Measurements from ENCODE around the gene RACK1. TPM values are rescaled to one million over a fixed set of nuclear protein-coding genes. Genes with fewer than 3 reads are reported as not detected.
A peak's percentile ranks its signal among the peaks of the same experiment; 100 is the strongest.

Gene RACK1
- total and polyA plus RNA-seq, 2 of the 8 experiments (the other 6 are each of a cell fraction or from before 2014, with no cell fraction given), result 2,589 to 7,971 TPM

GRCh38 chr5:181246276-181247049 lies 2.8 kb upstream of the RACK1 start:
- Histone ChIP-seq H3K79me1 (ENCODE audit: low read depth, low read length) (peaks cover 11% of the 10 kb centered on the region), H2AFZ (ENCODE audit: low read length) (0 out of 2 replicates have a peak overlapping the region, but pooled peaks have one; percentile 52), H3K27me3 (replicated peaks in 1 of 4; ENCODE audit: control insufficient read depth in 3 of 4, extremely low read depth in 1 of 4, insufficient read depth in 3 of 4, low read length in 3 of 4) (no peaks in the 10 kb centered on the region), H3K23me2 (ENCODE audit: low read depth, low read length) (peaks cover 17% of the 10 kb centered on the region), H3K4me3 (ENCODE audit: extremely low read depth in 1 of 4, insufficient read depth in 2 of 4, low read depth in 3 of 4, low read length in 4 of 4) (peak overlapping the region; percentile 76 to 100 (median 86)), H3K14ac (ENCODE audit: insufficient read length) (peak overlapping the region; percentile 99), H2AK5ac (ENCODE audit: low read depth, low read length) (peak overlapping the region; percentile 70; the same call in 1 of the 2 replicates), H3K27ac (ENCODE audit: low read depth, low read length) (peak overlapping the region; percentile 87), H4K20me1 (replicated peaks in 1 of 2; ENCODE audit: control insufficient read depth in 1 of 2, insufficient read depth in 2 of 2, low read length in 2 of 2) (peaks cover 16 to 21% of the 10 kb centered on the region in 2 experiments), H3K9me3 (ENCODE audit: insufficient read depth in 2 of 2, low read depth in 1 of 2, low read length in 1 of 2) (no peaks in the 10 kb centered on the region), H2BK5ac (ENCODE audit: low read depth, low read length) (peak overlapping the region; percentile 92), H3K79me2 (ENCODE audit: control insufficient read depth in 1 of 2, insufficient read depth in 2 of 2, low read length in 2 of 2) (peaks cover 47 to 82% of the 10 kb centered on the region in 2 experiments), H3K4ac (replicated peaks; ENCODE audit: insufficient read length, low read depth, low read length) (peak overlapping the region; percentile 74), H3K56ac (replicated peaks; ENCODE audit: insufficient read length, low read depth, low read length) (peak overlapping the region; percentile 88), H3K36me3 (ENCODE audit: control insufficient read depth in 2 of 4, insufficient read depth in 4 of 4, low read length in 3 of 4) (peaks cover 16 to 52% (median 17%) of the 10 kb centered on the region in 4 experiments), H2BK120ac (replicated peaks; ENCODE audit: low read depth, low read length) (no peak overlapping the region), H4K5ac (ENCODE audit: insufficient read length, low read depth, low read length) (peak overlapping the region; percentile 92), H3K4me2 (ENCODE audit: insufficient read depth in 1 of 2, low read depth in 2 of 2, low read length in 2 of 2) (peak overlapping the region; percentile 95 to 97), H2BK12ac (ENCODE audit: low read depth, low read length) (0 out of 2 replicates have a peak overlapping the region, but pooled peaks have one; percentile 62), H4K8ac (ENCODE audit: extremely low read depth, insufficient read depth, low read length) (peak overlapping the region; percentile 76), H2BK15ac (ENCODE audit: low read length) (0 out of 2 replicates have a peak overlapping the region, but pooled peaks have one; percentile 31), H2BK20ac (ENCODE audit: low read length) (no peak overlapping the region), H3K9ac (replicated peaks in 1 of 4; ENCODE audit: extremely low read depth in 1 of 4, low read depth in 3 of 4, low read length in 3 of 4) (peak overlapping the region; percentile 73 to 97 (median 80)), H3K4me1 (replicated peaks in 1 of 4; ENCODE audit: control insufficient read depth in 3 of 4, insufficient read depth in 4 of 4, low read length in 3 of 4) (peaks cover 8 to 19% (median 13%) of the 10 kb centered on the region in 4 experiments; a peak in 6 of 7 replicates), H3K18ac (ENCODE audit: extremely low read depth, low read length) (peak overlapping the region; percentile 98), H4K91ac (replicated peaks; ENCODE audit: insufficient read length, low read length) (peak overlapping the region; percentile 95), H3K23ac (ENCODE audit: insufficient read length) (no peak overlapping the region)
- WGBS, 2 experiments (ENCODE audit: extremely low coverage in 1 of 2, insufficient coverage in 1 of 2, insufficient read length in 1 of 2, insufficient replicate concordance in 2 of 2, low coverage in 1 of 2, low lambda C conversion rate in 2 of 2, missing lambda C conversion rate in 1 of 2), result 2% methylated on average over 33 of the region's 55 CpGs; no CpG with 5 or more reads in 1 of the 2 experiments
- DNase-seq (ENCODE audit: low read depth in 1 of 2, low spot score in 2 of 2) (peak in 1 of 2 experiments; percentile 90), FAIRE-seq (no peak)
- ChIA-PET CTCF (ENCODE audit: partially characterized antibody) (interaction anchor here (1.0 kb wide), 1 partner anchor 18 kb away, joined by 3 read pairs; no protein-coding TSS in a partner anchor), POLR2A (ENCODE audit: partially characterized antibody) (interaction anchor here (0.8 to 34.2 kb wide), 10 partner anchors 3 to 62 kb away, joined by 3 to 1334 read pairs (median 8); partner anchors contain the start of genes RACK1, TRIM41 and TRIM52)
- TF ChIP-seq EGR1 (IDR thresholded peaks at IDR 0.05; ENCODE audit: borderline replicate concordance, low read depth, low read length) (peak; percentile 52; the same call in 1 of the 2 replicates), MAX (IDR thresholded peaks at IDR 0.05) (peak; percentile 52), POLR2A (IDR thresholded peaks at IDR 0.05; ENCODE audit: control extremely low read depth in 1 of 2, low read depth in 2 of 2, low read length in 2 of 2) (peak in 1 of 2 experiments; percentile 53; a peak in 2 of 3 replicates), TAF1 (IDR thresholded peaks at IDR 0.05; ENCODE audit: low read depth, low read length) (peak; percentile 60; the same call in 1 of the 2 replicates), SIN3A (conservative IDR thresholded peaks at IDR 0.05 in 1 of 2, IDR thresholded peaks at IDR 0.05 in 1 of 2; ENCODE audit: low read depth in 1 of 2, low read length in 2 of 2) (peak in 1 of 2 experiments; percentile 48; a peak in 1 of 4 replicates), CHD2 (IDR thresholded peaks at IDR 0.05; ENCODE audit: low read length) (peak; percentile 93), PHF8 (conservative IDR thresholded peaks at IDR 0.05; ENCODE audit: low read depth, low read length) (peak; percentile 24), SIX5 (IDR thresholded peaks at IDR 0.05; ENCODE audit: low read depth, low read length) (no peak), JUN (IDR thresholded peaks at IDR 0.05; ENCODE audit: low read depth, low read length) (no peak), ASH2L (IDR thresholded peaks at IDR 0.05; ENCODE audit: low read length) (peak; percentile 41), NRF1 (IDR thresholded peaks at IDR 0.05; ENCODE audit: low read depth, low read length) (0 out of 2 replicates have a peak, but pooled peaks have one; percentile 21)
